Measurements from ENCODE around the gene YTHDF2.
"Not testable (repeated sequence)": the region's sequence is repeated elsewhere in the genome, so short reads cannot be mapped to it uniquely, and the experiment has no call there.

The YTHDF2 gene
- total RNA-seq: 123 to 189 (median 138) reads per million in 3 experiments

DNA sequence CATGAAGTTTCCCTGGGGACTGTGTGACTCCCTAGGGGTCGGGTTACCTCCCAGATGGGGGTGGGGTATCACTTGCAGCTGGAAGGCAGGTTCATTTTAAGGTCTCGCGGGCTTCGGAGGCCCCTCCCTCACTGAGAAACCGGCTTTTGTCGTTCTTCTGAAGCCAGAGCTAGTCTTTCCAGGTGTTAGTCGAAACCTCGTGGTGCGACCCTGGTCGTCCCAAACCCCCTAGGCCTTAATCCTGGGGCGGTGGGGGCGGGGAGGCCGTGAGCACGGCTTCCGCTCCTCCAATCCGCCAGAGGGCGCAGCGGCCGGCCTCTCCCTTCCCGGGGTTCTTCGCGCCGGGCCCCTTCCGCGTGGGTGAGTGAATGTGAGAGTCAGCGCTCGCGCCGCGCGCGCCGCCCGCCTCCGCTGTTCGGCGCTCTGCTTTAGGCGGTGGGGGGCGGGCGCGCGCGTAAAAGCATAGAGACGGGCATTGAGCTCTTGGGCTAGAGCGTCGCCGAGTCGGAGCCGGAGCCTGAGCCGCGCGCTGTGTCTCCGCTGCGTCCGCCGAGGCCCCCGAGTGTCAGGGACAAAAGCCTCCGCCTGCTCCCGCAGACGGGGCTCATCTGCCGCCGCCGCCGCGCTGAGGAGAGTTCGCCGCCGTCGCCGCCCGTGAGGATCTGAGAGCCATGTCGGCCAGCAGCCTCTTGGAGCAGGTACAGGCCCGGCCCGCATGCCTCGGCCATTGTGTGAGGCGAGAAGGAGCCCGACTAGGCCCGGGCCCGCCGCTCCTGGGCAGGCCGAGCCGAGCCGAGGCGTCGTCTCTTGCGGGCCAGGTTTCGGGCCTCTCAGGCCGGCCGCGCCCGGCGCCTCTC lies at the start of gene YTHDF2:
TSS of gene YTHDF2 (plus strand) at position 491 of the 857 bp plus-strand sequence. CDS start at position 672, 181 bp downstream.
- DNase-seq: peak; percentile 96

DNA sequence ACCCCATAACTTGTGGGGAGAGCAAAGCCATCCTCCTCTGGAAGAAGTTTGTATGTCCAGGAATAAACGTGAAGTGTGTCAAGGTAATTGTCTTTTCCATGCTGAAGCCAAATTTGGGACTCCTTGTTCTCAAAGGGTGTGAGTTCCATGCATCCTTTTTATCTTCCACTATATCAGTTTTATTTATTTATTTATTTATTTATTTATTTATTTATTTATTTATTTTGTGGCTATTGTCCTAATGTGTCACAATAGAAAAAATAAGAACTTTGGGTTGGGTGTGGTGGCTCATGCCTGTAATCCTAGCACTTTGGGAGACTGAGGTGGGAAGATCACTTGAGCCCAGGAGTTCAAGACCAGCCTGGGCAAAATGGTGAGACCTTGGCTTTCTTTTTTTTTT lies 45.1 kb upstream of the YTHDF2 start:
- not testable (repeated sequence) for DNase-seq

DNA sequence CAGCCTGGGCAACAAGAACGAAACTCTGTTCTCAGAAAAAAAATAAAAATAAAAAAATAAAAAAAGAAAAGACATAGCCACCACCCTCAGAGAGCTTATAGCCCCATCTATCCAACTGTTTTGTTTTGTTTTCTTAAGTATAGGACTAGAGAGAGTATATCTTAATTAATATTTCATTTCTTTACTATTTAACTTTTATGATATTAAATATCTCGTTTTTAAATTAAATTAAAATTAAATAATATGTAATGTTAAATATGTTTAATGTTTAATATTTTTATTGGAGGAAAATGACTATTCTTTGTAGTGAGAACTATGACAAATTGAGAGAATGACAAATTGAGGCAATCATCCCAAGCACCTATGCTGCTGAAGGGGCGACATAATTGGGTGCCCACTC lies 33.1 kb upstream of the YTHDF2 start:
- no peak for DNase-seq

DNA sequence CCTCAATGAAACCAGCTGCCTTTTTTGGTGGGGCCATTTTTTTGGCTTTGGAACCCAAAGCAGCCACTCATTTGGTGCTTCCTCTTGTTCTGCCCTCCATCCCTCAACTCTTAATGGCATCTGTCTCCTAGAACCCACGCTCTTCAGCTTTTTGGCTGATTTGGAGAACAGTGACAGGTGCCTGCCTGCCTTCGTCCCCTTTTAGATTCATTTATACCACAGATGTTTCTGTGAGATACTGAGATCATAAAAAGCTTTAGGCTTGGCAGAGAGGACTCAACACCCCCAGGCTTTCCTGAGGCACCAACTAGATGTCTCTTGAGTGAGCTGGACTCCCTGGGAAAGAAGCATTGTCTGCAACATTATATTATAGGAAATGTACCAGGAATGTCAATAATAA lies 20.4 kb upstream of the YTHDF2 start:
- DNase-seq: no peak

DNA sequence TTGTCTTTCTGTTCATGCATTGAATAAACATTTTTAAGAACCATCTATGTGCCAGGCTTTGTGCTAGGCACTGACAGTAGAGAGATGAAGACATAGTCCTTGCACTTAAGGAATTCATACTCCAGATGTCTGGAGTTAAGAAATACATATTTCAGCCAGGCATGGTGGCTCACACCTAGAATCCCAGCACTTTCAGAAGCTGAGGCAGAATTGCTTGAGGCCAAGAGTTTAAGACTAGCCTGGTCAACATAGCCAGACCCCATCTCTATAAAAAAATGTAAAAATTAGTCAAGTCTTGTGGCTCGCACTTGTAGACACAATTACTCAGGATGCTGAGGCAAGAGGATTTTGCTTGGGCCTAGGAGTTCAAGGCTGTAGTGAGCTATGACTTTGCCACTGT lies 18.6 kb upstream of the YTHDF2 start:
- no peak for DNase-seq

DNA sequence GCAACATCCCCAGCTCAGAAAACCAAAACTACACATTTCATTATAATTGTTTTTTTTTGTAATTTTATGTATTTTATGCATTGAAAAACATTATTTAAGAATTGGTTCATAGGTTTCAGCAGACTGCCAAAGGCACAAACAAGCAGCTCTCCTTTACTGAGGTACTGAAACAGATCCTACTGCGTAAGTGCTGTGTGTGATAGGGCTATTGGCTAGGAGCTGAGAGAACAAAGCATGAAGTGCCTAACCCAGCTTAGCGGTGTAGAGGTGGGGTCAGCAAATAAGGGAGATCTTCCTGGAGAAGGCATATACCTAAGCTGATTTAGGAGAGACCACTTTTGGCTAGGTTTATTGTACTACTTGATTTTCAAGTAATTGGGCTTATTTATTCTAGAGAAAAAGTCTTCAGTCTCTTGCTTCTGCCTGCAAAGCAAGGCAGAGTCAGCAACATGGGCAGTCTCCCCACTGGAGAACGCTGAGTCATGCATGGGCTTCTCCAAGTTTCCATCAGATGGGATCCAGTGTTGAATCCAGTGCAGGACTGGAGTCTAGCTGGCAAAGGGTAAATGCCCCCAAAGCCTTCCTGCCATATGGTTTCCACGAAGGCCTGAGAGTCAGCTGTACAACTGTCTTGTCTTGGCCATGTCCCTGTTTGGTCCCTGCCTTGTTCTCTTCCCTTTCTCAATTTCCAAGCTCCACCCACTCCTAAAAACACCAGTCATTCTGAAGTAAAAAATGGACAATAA lies 18.0 kb upstream of the YTHDF2 start:
- no peak for DNase-seq

DNA sequence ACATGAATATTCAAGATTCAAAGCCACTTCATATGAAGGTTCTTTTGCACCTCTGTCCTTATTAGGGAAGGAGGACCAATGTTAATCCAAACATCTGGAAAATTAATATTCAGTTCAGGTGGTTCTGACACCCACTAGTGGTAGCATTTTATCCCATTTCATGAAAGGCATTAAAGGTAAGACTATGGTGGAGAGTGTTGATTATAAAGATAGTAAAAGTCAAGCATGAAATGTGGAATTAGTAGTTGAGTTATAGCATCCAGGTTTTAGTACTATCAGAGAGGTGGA lies 17.5 kb upstream of the YTHDF2 start:
- no peak for DNase-seq

DNA sequence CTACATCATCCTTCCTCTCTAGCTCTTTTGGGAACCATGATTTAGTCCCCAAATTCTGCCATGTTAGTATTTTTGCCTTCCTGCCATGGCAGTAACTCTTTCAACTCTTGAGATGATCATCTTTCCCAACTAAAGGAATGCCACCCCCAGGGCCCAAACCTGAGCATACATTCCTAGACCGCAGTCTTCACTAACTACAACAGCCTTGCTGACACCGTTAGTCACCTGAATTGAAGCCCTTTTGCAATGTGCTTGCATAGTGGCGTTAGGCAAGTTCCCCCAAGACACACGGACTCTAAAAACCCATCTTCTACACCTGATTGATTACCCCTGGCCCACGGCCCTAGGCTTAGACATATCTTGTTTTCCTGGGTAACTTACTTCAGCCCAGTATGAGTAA lies 16.4 kb upstream of the YTHDF2 start:
- no peak for DNase-seq

DNA sequence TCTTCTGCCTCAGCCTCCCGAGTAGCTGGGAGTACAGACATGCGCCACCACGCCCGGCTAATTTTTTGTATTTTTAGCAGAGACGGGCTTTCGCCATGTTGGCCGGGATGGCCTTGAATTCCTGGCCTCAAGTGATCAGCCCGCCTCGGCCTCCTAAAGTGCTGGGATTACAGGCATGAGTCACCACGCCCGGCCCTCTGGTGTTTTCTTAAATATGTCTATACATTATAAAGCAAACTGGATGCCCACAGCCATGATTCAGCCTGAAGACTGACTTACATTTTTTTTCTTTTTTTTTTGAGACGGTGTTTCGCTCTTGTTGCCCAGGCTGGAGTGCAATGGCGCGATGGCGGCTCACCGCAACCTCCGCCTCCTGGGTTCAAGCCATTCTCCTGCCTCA lies 14.8 kb upstream of the YTHDF2 start:
- not testable (repeated sequence) for DNase-seq

DNA sequence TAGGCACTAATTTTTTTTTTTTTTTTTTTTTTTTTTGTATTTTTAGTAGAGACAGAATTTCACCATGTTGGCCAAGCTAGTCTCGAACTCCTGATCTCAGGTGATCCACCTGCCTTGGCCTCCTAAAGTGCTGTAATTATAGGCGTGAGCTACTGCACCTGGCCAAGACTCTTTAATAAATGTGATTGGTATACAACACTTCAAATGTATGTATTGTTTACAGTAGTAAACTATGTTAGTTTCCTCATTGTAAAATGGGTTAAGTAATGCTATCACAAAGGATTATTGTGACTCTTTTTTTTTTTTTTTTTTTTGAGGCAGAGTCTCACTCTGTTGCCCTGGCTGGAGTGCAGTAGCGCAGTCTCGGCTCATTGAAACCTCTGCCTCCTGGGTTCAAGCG lies 11.4 kb upstream of the YTHDF2 start:
- DNase-seq: not testable (repeated sequence)

DNA sequence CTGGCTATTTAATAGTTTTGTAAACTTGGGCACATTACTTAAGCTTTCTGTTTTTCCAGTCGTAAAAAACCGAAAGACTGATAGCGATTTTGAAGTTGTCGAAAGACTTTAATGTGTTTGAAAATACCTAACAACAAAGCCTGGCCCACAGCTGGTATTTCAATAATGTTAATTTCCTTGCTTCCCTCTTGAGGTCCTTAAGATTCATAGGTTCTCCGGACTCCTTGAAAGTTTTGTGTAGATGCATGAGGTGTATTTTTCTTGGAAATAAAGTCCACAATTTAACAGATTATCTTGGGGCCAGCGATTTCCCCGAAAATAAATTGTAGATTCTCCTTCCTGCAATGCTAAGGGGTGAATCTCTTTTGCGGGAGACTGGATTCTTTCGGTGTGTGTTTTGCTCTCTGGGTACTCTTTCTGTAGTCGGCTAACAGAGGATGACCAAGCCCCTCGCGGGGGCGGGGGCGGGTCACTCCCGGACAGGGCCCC lies 735 bp upstream of the YTHDF2 start:
- no peak for DNase-seq

DNA sequence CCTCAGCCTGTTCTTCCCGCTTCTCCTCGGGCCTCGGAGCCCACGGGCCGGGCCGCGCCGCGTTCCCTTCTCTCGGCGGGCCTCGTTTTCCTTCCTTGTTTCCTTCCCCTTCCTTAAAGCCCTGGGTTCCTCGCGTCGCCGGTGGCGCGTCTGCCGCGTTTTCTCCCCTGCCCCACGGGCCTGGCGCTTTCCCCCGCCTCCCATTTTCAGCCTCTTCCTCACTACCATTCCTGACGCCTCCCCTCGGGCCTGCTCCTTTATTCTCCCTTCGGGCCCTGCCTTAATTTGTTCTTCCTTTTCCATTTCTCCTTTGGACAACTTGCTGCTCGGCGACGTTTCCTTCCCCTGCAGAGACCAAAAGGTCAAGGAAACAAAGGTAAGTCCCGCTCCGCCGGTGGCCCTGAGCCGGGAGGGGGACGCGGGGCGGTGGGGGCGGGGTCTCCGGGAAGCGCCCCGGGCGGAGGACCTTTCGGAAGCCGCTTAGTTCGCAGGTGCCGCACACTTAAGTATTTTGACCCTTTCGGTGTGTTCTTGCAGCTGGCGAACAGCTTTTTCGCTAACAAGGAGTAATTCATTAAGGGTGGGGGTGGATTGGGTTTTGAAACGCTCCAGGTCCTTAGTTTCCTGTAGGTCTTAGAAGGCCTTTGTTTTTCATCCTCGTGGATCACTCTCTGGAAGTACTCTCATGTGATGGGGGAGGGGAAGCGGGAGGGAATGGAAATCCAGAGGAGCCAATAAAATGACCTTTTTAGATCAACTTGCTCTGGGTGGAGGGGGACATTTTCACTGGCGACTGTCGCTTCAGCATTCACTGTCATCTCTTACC lies 780 bp downstream of the YTHDF2 start:
- DNase-seq: peak; percentile 25

DNA sequence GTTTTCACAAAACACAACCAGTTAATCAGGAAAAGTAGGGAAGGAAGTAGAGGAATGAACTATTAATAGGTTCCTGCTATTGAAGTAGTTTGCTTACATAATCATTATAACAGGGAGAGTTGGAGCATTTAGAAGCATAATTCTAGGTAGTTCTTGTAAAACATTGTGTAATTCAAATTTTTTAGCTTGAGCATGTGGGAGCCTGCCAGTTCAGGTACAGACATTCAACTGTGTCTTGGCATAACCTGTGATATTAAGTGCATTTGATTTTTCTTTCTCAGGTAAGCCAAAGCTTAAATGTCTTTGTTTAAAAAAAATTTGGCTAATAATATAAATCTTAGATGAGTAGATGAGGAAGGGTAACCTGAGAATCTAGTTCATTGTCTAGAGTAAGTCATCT lies 3.4 kb downstream of the YTHDF2 start:
- no peak for DNase-seq

DNA sequence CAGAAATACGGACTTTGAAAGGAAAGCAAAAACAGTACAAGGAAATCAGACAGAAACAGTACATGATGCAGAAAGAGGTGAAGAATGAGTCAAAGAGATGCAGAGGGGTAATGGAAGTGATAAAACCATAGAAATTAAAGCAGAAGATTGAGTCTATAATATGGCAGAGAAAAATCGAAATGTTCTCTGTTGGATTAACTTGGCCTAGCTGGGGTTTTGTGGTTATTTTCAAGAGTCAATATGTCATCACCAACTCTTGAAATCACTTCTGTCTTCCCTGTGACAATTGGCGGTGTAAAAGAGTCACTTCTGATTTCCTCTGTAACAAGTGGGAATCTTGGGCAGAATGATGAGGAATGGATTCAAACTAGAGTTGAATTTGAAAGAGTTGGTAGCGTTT lies 7.4 kb downstream of the YTHDF2 start:
- no peak for DNase-seq

DNA sequence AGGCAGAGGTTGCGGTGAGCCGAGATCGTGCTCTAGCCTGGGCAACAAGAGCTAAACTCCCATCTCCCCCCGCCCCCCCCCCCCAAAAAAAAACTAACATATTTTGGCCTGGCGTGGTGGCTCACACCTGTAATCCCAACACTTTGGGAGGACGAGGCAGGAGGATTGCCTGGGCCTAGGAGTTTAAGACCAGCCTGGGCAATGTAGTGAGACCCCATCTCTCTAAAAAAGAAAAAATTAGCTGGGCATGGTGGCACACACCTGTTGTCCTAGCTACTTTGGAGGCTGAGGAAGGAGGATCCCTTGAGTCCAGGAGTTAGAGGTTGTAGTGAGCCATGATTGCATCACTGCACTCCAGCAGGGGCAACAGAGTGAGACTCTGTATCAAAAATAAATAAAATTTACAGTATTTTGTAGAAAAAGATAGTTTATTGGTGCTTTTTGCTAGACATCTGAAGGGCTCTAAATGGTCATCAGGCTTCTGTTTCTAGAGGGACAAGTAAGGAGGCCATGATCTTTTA lies 9.0 kb downstream of the YTHDF2 start:
- no peak for DNase-seq

DNA sequence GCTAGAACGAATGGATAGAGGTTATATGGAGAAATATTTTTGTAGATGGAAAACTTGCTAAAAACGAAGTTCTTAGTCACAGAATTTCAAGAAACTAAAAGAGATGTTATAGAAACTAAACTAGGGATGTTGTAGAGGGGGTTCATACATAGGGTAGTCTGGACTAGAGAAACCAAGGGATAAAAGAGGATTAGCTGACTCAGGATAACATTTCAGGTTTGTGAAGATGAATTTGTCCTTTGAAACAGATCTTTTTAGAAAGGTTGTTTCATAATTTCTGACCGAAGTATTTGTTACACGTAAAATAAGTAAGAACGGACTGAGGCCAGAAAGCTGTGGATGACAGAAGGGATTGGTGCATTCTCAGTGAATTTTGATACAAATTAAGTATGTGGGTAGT lies 13.6 kb downstream of the YTHDF2 start:
- DNase-seq: no peak

DNA sequence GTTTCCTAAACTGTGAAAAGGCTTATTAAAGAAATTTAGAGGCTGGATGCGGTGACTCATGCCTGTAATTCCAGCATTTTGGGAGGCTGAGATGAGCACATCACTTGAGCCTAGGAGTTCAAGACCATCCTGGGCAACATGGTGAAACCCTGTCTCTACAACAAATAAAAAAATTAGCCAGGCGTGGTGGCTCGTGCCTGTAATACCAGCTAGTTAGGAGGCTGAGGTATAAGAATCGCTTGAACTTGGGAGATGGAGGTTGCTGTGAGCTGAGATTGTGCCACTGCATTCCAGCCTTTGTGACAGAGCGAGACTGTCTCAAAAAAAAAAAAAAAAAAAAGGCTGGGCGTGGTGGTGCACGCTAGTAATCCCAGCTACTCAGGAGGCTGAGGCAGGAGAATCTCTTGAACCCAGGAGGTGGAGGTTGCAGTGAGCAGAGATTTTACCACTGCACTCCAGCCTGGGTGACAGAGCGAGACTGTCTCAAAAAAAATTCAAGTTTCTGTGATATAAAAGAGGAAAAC lies 14.1 kb downstream of the YTHDF2 start:
- not testable (repeated sequence) for DNase-seq

DNA sequence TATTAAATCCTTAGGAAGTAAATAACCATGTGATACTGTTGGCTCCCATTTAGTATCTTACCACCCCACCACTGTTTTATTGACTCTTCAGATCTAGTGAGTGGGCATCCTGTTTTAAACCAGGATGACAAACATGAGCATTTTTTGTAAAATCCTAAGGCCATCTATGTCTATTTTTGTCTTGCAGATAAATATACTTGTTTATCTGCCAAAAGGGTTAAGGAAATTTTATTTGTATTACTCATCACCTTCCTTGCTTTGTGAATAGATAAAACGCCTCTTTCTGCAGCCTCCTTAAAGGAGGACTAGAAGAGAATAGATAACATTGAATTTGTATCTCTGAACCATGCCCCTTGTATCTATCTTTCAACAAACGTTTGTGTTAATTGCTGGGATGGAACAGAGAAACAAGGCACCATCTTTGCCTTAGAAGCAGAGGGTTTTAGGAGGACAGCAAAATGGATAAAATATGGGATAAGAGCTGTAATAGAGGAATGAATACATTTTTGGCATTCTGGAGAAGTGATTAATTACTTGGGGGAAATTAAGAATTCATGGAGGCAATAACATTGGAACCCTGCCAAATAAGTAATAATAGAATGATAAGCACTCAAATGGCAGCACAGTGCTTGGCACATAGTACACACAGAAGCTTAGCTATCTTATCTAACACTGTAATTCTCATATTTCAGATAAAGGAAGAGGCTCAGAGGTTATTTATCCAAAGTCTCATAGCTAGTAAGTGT lies 14.7 kb downstream of the YTHDF2 start:
- no peak for DNase-seq

DNA sequence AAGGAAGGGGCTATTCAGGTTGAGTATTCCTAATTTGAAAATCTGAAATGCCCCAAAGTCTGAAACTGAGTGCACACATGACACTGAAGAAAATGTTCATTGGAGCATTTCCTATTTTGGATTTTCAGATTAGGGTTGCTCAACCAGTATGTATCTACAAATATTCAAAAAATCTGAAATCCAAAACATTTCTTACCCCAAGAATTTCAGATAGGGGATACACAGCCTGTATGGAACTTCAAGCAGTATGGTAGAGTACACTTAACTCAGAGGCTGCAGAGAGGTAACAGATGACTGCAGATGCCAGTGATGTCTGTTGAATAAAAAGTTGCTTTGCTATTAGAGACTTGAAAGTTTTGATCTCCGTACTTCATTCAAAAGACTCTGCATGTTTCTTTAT lies 19.0 kb downstream of the YTHDF2 start:
- DNase-seq: no peak

DNA sequence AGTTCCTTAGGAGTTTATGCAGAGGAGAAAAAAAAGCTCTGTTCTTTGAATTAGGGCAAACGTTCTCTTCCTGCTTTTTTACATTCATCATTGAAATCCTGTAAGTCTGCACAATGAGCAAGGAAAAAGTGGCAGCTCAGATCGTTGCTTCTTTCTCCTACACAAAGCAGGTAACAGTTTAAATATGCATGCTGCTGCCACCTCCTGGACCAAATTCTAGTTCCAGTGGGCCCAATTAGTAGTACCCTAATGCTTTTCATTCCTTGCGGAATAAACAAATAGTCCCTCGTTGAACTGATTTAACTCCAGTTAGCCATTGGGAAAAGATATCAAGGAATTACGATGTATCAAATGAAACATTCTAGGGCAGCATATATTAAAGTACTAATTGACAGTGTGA lies 20.1 kb downstream of the YTHDF2 start:
- DNase-seq: no peak

DNA sequence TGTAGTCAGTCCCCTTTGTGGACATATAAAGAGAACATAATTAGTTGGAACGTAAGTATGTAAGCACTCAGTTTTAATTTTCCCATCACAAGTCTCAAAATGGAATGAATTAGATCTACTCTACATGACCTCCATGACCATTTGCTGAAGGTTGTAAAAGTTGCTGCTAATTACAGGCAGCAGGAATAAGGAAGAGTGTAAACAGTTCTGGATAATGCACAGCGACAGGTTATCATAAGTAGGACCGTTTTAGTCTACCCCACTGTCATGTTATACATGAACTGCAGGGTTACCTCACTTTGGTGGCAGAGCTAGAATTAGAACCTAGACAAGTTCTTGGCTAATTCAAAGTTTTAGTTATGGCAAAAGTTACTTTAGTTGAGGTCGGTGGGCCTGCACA lies 21.7 kb downstream of the YTHDF2 start:
- no peak for DNase-seq

DNA sequence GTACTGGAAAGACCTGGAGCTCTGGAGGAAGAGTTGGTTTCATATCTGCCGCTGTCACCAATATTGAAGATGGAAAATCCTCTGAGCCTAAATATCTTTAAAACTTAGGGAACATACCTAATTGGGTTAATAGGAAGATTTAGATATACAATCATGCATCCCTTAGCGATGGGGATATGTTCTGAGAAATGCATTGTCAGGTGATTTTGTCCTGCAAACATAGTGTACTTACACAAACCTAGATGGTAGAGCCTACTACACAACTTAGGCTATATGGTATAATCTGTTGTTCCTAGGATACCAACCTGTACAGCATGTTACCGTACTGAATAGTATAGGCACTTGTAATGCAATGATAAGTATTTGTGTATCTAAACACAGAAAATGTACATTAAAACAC lies 22.5 kb downstream of the YTHDF2 start:
- DNase-seq: no peak

Measured in central memory CD4-positive, alpha-beta T cell (primary cell).